T-helper 2 cell (primary cell): ENCODE measurements around the gene GTSF1L.

Experiments used
- DNase-seq, 5 experiments: peaks; one replicate each; pipeline versions ENCODE4 v3.0.0 to v3.0.0-alpha.2; 2012 to 2022

Gene GTSF1L

DNA sequence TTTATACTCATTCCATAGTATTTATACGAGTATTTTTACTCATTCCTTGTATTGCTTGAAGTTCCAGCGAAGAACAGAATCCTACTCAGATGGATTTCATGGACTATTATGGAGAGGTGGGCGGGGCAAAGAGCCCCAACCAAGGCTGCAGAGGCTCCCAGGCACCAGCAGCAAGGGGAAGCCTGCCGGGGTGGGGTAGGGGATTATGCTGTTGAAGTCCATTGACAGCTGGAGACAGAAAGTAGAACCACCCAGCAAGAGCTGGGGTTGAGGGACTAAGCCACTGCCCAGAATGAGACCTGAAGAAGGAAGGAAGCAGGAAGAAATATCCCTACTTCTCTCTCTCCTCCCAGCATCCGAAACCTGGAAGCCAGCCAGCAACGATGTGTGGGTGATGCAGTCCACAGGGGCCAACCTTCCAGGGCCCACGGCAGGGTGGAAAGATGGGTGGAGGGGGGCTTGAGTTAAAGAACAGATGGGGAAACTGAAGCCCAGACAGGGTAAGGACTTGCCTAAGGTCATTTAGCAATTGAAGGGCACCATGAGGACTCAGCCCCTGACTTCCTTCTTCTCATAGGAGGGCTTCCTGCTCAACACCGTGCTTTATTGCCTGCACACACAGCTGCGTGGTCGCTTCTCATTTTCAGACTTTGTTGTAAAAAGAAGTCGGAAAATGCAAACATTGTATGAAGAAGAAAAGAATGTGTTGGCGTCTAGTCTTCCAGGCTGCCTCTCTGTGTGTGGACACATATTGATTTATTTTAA is 18.3 kb upstream of the GTSF1L start:
- no peak for DNase-seq

DNA sequence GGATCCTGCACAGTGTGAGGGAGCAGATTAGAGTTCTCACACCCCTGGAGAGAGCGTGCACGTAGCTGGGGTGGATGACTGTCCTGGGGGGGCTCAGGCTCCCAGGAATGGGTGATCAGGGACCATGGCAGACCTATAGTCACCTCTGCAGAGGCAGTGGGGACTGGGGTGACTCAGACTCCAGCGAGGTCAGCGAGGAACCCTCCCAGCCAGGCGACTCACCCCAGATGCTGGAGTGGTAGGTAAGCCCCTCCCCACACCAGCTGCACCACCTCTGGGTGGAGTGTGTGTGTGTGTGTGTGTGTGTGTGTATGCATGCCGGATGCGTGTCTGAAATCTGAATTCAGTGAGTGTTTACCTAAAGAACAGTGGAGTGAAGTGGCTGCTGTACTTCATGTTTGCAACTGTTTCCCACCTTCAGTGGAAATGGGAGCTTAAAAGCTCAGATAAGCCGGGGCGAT is 17.4 kb upstream of the GTSF1L start:
- no peak for DNase-seq

DNA sequence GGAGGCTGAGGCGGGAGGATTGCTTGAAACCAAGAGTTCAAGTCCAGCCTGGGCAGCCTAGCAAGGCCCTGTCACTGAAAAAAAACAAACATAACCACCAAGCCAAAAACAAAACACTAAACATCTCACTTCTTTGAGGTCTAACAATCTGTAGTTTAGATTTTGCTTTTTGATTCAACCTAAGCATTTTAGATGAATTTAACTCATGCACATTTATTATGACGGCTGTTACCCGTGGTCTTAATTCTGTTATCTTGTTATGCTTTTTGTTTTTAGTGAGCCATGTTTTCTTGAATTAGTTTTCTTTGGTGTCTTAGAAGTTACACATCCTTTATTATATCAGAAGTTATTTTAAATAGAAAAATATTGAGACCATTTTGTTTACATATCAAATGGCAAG is 13.8 kb upstream of the GTSF1L start:
- DNase-seq: no peak

- no peak for DNase-seq
Measured at GRCh38 chr20:43739148-43739749, 12.4 kb upstream of the GTSF1L start.

DNA sequence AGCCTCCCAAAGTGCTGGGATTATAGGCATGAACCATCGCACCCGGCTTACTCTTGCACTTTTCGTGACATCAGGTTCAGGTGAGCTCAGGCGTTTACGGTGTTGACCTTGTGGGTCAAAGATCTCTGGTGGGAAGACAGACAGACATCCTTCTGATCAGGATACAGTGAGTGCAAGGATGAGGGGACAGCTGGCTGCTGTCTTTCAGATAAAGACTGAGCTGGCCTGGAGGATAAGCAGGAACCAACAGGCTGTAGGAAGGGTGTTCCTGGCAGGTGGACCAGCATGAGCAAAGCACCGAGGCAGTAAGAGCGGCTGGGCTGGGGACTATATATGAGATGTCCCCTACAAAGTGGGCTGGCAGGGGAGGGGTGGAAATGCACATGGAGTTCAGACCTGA is 11.1 kb upstream of the GTSF1L start:
- no peak for DNase-seq

DNA sequence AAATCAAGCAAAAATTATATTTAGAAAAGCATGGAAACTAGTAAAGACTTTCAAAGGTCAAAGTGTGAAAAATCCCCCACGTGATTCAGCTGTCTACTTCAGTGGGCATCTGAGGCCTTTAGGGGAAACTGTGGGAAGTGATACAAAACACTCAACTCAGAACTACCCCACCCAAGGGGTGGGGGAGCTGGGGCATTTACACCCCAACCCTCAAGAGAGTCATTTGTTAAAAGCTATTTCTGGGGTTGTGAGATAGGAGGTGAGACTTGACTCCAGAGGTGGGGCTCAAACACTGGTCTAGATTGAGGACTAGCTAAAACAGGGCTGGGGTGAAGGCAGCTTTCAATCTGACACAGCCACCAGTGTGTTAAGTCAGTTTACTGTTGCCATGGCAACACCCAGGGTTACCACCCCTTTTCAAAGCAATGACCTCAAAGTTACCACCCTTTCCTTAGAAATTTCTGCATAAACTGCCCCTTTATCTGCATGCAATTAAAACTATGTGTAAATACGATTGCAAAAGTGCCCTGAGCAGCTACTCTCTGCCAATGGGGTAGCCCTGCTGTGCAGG is 9.9 kb upstream of the GTSF1L start:
- DNase-seq: peak in 1 of 5 experiments; percentile 90

DNA sequence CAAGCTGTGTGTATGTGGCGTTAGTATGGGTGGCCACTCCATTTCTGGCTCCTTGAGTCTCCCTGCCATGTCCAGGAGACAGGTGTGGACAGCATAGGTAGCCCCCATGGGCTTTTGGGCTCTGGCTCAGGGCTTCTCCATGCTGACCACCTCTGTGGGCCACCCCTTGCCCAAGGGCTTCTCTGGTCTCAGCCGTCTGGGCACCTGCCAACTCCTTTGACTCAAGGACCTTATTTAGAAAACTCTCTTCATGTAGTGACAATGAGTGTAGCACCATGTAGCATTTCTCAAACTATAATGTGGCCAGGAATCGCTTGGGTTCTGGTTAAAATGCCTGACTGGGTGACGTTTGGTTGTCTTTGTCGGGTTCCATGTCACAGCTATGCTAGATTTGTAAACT is 5.1 kb upstream of the GTSF1L start:
- DNase-seq: no peak

DNA sequence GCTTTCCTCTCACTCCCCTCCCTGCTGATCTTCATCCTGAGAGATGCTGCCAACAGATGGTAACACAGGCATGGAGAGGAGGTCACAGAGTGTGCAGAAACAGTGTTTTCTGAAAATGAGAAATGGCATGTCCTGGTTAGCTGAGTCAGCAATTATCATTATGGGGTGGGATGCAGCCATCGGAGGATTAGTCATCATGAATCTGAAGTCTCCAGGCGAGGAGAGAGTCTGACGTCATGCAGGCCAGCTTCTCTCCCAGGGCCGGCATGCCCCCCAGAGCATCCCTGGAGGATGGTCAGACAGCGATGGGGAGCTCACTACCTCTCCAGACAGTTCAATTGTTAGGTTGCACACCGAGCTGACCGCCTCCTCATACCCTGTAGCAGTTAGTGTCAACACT is 4.7 kb upstream of the GTSF1L start:
- no peak for DNase-seq

GRCh38 chr20:43728686-43729255 is 2.0 kb upstream of the GTSF1L start:
- peak in 1 of 5 experiments; percentile 43 for DNase-seq

DNA sequence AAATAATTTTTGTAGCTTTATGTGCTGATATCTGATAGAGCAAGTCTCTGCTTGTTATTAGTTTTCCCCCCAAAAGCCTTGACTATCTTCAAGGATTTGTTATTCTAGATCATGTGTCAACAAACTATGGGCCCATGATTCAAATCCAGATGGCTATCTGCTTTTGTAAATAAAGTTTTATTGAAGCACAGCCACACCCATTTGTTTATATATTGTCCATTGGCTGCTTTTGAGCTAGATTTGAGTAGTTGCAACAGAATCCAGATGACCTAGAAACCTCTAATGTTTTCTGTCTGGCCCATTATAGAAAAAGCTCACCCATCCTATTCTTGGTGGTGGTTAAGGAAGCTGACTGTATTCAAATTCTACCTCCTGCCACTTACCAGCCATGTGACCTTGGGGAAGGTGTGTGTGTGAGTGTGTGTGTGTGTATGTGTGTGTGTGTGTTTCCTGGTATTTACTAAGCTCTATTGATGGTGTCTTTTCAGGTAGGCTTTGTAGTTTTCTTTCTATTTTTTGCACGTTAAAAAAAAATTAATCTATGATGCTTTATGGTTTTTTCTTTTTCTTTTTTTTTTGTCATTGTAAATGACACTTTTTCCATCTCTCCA is 1.3 kb upstream of the GTSF1L start:
- peak in 2 of 5 experiments; percentile 12 to 53 for DNase-seq

DNA sequence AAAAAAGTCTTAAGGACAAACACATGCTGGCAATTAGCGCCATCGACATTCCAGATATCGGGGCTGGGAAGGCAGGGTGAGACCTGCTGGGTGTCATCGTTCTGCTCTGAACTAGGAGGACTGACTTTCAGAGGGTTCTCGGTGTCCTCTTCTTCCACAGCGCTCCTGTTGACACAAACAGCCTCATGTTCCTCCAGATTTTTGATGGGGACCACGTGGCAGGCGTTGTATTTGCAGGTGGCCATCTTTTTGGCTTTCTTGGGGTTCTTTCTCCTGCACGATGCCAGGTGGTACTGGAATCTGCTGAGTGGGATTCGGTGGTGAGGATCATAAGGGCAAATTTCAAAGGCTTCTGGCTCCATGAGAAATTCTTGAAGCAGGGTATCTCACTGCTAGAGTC is 469 bp downstream of the GTSF1L start:
- no peak for DNase-seq

DNA sequence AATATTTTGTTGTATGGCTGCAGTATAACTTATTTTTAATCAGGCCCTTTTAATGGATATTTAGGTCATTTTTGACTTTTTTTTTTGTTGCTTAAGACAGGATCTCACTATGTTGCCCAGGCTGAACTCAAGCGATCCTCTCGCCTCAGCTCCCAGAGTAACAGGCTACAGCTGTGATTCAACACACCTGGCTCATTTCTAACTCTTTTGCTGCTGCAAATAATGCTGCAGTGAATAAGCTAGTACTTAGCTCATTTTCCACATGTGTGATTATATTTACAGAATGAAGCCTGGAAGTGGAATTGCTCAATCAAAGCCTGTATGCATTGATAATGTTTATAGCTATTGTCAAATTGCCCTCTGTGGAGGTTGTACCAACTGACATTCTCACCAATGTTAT is 1.1 kb downstream of the GTSF1L start:
- DNase-seq: no peak

- DNase-seq: no peak
Measured at GRCh38 chr20:43724383-43724782, 2.4 kb downstream of the GTSF1L start.

DNA sequence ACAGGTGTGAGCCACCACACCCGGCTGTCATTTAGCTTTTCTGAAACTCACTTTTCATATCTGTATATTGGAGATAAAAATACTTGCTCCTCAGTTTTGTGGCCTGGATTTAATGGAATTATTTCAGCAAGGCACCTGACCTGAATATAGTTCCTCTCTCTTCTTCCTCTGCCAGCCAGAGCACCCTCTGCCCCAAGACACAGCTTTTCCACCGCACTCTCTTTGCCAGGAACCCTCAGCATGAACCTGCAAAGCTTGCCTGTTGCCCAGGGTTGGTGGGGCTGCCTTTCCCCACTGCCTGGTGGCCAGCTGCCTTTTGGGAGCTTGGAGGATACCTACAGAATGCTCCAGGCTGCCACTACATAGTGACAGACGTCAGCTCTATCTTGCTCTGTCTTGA is 3.1 kb downstream of the GTSF1L start:
- no peak for DNase-seq

DNA sequence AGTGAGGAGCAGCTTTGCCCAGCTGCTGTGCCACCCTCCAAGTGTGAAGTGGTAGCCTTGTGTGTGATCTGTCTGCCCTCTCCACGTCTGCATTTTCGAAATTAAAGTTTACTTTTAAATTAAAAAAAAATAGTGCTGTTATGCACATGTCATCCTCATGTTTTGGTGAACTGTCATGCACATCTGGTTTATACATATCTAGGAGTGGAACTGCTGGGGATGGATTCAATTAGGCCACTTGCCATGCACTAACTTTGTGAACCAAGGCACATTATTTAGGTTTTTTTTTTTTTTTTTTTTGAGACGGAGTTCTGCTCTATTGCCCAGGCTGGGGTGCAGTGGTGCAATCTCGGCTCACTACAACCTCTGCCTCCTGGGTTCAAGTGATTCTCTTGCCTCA is 3.6 kb downstream of the GTSF1L start:
- no peak for DNase-seq

- peak in 4 of 5 experiments; percentile 16 to 60 (median 34) for DNase-seq
Measured at GRCh38 chr20:43722153-43722505, 4.7 kb downstream of the GTSF1L start.

DNA sequence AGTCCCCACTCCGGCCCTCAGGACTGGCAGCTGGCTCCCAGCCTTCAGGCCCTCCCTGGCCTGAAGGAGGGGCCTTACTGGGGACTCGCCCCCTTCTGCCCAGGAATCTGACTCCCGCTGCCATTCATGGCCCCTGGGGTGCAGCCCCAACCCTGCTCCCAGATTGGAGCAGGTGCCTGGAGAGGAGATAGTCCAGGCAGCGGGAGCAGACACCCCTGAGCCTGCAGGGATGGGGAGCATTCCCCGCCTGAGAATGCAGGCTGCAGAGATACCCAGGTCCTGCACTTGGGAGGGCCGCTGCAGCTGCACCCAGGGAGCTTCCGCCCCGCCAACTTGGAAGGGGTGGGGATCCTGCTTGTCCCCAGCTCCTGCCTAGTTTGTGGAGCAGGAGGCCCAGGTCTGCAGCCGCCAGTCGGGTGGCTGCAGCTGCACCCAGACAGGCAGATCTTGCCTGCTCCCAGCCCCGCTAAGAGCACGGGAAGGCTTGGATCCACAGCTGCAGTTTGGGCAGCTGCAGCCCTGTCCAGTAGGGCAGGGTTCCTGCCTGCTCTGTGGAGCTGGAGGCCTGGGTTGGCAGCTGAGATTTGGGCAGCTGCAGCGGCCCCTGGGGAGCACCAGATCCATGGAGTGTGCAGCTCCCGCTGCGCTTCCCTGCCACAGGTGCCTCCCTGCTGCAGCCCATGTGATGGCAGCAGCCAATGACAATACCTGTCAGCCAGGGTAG is 5.2 kb downstream of the GTSF1L start:
- no peak for DNase-seq

GRCh38 chr20:43721097-43721428 is 5.7 kb downstream of the GTSF1L start:
- DNase-seq: no peak

DNA sequence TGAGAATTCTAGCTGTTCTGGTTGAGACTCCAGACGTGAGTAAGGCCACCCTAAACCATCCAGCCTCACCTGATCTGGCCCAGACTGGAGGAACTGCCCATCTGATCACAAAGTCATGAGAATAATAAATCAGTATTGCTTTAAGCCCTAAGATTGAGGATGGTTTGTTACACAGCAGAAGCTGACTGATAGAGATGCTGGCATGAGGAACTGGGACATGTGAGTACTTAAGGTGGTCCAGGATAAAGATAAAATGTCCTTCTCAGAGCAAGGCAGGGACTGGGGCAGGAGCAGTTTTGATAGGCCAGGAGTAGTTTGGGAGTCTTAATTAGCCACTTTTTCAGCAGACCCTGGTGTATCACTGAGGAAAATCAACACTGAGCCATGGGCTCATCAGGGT is 6.8 kb downstream of the GTSF1L start:
- no peak for DNase-seq

GRCh38 chr20:43717616-43717995 is 9.2 kb downstream of the GTSF1L start:
- DNase-seq: no peak

GRCh38 chr20:43716757-43717615 is 9.8 kb downstream of the GTSF1L start:
- DNase-seq: no peak

GRCh38 chr20:43716123-43716522 is 10.7 kb downstream of the GTSF1L start:
- no peak for DNase-seq
